Aorta (tissue), 5 donors: ENCODE data around the gene USPL1. TPM values are rescaled to one million over a fixed set of nuclear protein-coding genes. Genes with fewer than 3 reads are reported as not detected.

Source experiments
- ATAC-seq: fragments of 200-7000 bp; cut with Tn5 transposase; one replicate; pipeline ENCODE4 v1.9.1; 2022; ENCODE audit warnings: moderate library complexity; ENCODE audit not compliant: low FRiP score
- DNase-seq, 2 donors: peaks; one replicate each; pipeline ENCODE4 v3.0.0-alpha.2; 2020
- H3K27ac ChIP-seq, 2 donors: one replicate each; pipeline ENCODE4 v1.5.1; 2013; ENCODE audit warnings: low read length in 2 of 2, mild to moderate bottlenecking in 2 of 2, moderate library complexity in 2 of 2, control low read depth in 1 of 2, inconsistent platforms in 1 of 2, low read depth in 1 of 2
- H3K27me3 ChIP-seq, 2 donors: one replicate each; pipeline ENCODE4 v1.6.1; 2013; ENCODE audit warnings: control low read depth in 1 of 2, low read length in 1 of 2, mild to moderate bottlenecking in 1 of 2, moderate library complexity in 1 of 2; ENCODE audit not compliant: insufficient read depth in 2 of 2, control insufficient read depth in 1 of 2
- H3K36me3 ChIP-seq, 2 donors: one replicate each; pipeline ENCODE4 v1.6.1; 2013; ENCODE audit warnings: control low read depth in 1 of 2, low read length in 1 of 2, mild to moderate bottlenecking in 1 of 2; ENCODE audit not compliant: insufficient read depth in 2 of 2, control insufficient read depth in 1 of 2
- H3K4me1 ChIP-seq, 2 donors: one replicate each; pipeline ENCODE4 v1.6.1; 2013; ENCODE audit warnings: low read length in 2 of 2, control low read depth in 1 of 2, mild to moderate bottlenecking in 1 of 2, moderate library complexity in 1 of 2; ENCODE audit not compliant: insufficient read depth in 2 of 2, control insufficient read depth in 1 of 2
- H3K4me3 ChIP-seq, 2 donors: one replicate each; pipeline ENCODE4 v1.5.1; 2013; ENCODE audit warnings: low read length in 2 of 2, control low read depth in 1 of 2, mild to moderate bottlenecking in 1 of 2
- H3K9me3 ChIP-seq: one replicate; pipeline ENCODE4 v1.6.1; 2013; ENCODE audit warnings: mild to moderate bottlenecking, low read length; ENCODE audit not compliant: control insufficient read depth
- WGBS, 2 donors: extraction: QIAGEN DNeasy Blood & Tissue Kit; methylation state at CpG; one replicate each; pipeline ENCODE4 v1.1.7; 2013; 5-methylcytosine and 5-hydroxymethylcytosine counted together
- intact Hi-C, 2 donors: fragments of 100-400 bp; cut with DNase I; formaldehyde crosslinking; loops; one replicate each; pipeline versions ENCODE4 v1.14.2 to v1.15.0; 2022
- polyA plus RNA-seq, 2 donors: library from polyadenylated mRNA; stranded (reverse); fragments of 200-250 nt; gene quantifications; one replicate each; pipeline ENCODE4 v1.2.3, GENCODE V29; 2013
- total RNA-seq, 2 donors: library from RNA; stranded (reverse); fragmentation: NEBNext Ultra II Directional; extraction: Animal tissue kit (Norgen Biotek cat#: 25700); gene quantifications; one replicate each; pipeline ENCODE4 v1.2.1, GENCODE V29; 2021
- donor health status: healthy with polysubstance abuse.
- donor health status: Bipolar disorder and iron deficiency.
- donor health status: DM: no; HTN: no; CAD: no.
- donor health status: DM: no; HTN: no; CAD: no.
- donor health status: DM: yes; HTN: yes; CAD: no.

The USPL1 gene
- total and polyA plus RNA-seq, 4 donors: 3.3 to 18.8 (median 11.1) TPM

DNA sequence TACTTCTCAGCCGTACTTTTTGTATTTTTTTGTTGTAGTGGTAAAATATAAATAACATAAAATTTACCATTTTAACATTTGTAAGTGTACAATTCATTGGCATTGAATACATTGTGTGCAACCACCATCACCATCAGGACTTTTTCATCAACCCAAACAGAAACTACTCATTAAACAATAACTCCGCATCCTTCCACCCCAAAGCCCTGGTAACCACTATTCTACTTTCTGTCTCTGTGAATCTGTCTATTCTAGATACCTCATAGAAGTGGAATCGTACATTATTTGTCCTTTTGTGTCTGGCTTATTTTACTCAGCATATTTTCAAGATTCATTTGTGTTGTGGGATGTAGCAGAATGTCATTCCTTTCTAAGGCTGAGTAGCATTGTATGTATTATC is 38.5 kb downstream of the USPL1 start:
- ATAC-seq: no peak
- Histone ChIP-seq H3K4me1 (no peaks in the 10 kb centered on the region), H3K4me3 (no peak overlapping the region), H3K27ac (no peak overlapping the region), H3K27me3 (no peaks in the 10 kb centered on the region), H3K36me3 (peaks cover 5 to 11% of the 10 kb centered on the region in 2 donors), H3K9me3 (no peaks in the 10 kb centered on the region)
- 91 to 95% methylated on average over 3 of the region's 3 CpGs for WGBS, 2 donors
- no peak for DNase-seq
- intact Hi-C loops: no loop called here

DNA sequence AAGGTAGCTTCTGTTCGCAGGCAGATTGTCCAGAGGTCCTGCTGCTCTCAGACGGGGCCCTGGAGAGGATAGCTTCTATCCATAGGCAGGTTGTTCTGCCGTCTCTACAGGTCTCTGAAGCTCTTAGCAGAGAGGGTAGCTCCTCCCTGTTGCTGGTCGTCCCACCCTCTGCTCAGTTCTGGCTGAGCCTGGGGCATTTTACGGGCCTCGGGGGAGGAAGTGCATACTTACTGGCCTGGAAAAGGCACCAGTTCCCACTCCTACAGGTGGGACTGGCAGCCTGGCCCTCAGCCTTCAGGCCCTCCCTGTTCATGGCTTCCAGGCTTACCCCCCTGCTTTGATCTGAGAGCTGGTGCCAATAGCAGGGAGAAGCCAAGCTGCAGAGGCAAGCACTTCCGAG is 42.3 kb downstream of the USPL1 start:
- DNase-seq (no peak), ATAC-seq (no peak)
- H3K4me1 ChIP-seq: no peaks in the 10 kb centered on the region
- H3K27ac ChIP-seq: no peak overlapping the region
- H3K4me3 ChIP-seq: no peak overlapping the region
- H3K27me3 ChIP-seq: no peaks in the 10 kb centered on the region
- intact Hi-C loops: no loop called here
- peaks cover 5 to 11% of the 10 kb centered on the region in 2 donors for H3K36me3 ChIP-seq
- H3K9me3 ChIP-seq: no peaks in the 10 kb centered on the region
- WGBS, 2 donors: 45 to 46% methylated on average over 7 of the region's 7 CpGs

GRCh38 chr13:30660796-30661195 is 43.1 kb downstream of the USPL1 start:
- intact Hi-C loops: no loop called here
- no peak for DNase-seq
- WGBS, 2 donors: 77 to 86% methylated on average over 2 of the region's 2 CpGs
- H3K9me3 ChIP-seq: no peaks in the 10 kb centered on the region
- no peak for ATAC-seq
- no peak overlapping the region for H3K4me3 ChIP-seq
- no peak overlapping the region for H3K27ac ChIP-seq
- no peaks in the 10 kb centered on the region for H3K27me3 ChIP-seq
- peaks cover 5 to 11% of the 10 kb centered on the region in 2 donors for H3K36me3 ChIP-seq
- no peaks in the 10 kb centered on the region for H3K4me1 ChIP-seq

GRCh38 chr13:30664689-30665275 is 47.1 kb downstream of the USPL1 start:
- no peaks in the 10 kb centered on the region for H3K27me3 ChIP-seq
- ATAC-seq (no peak), DNase-seq (no peak)
- WGBS, 2 donors: 85 to 91% methylated on average over 4 of the region's 4 CpGs
- no peaks in the 10 kb centered on the region for H3K9me3 ChIP-seq
- no peak overlapping the region for H3K4me3 ChIP-seq
- no peak overlapping the region for H3K27ac ChIP-seq
- H3K4me1 ChIP-seq: no peaks in the 10 kb centered on the region
- intact Hi-C loops: no loop called here
- H3K36me3 ChIP-seq: peaks cover 0 to 1% of the 10 kb centered on the region in 2 donors

GRCh38 chr13:30665638-30666037 is 47.9 kb downstream of the USPL1 start:
- intact Hi-C loops: no loop called here
- ATAC-seq: no peak
- WGBS, 2 donors: 70 to 73% methylated on average over 1 of the region's 1 CpG
- H3K27me3 ChIP-seq: no peaks in the 10 kb centered on the region
- H3K36me3 ChIP-seq: no peaks in the 10 kb centered on the region
- H3K9me3 ChIP-seq: no peaks in the 10 kb centered on the region
- H3K27ac ChIP-seq: no peak overlapping the region
- no peak overlapping the region for H3K4me3 ChIP-seq
- no peaks in the 10 kb centered on the region for H3K4me1 ChIP-seq
- DNase-seq: no peak

DNA sequence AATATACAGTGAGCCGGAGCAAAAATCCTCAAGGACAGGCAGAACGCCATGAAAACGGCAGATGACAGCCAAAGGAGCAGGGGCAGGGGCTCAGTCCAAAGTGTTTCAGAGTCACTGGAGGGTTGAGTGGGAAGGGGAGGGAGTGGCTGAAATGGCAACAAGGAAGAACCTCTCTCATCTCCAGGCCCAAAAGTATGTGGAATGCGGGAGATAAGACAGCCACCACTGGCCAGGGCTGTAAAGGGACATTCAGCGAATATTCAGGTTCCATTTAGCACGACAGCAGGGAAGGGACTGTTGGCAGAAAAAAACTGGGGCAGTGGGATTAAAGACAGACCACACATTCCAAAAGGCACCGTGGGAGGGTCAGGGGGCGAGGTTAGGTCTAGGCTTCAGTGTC is 48.4 kb downstream of the USPL1 start:
- intact Hi-C loops: no loop called here
- no peak for ATAC-seq
- WGBS, 2 donors: 73 to 81% methylated on average over 8 of the region's 8 CpGs

DNA sequence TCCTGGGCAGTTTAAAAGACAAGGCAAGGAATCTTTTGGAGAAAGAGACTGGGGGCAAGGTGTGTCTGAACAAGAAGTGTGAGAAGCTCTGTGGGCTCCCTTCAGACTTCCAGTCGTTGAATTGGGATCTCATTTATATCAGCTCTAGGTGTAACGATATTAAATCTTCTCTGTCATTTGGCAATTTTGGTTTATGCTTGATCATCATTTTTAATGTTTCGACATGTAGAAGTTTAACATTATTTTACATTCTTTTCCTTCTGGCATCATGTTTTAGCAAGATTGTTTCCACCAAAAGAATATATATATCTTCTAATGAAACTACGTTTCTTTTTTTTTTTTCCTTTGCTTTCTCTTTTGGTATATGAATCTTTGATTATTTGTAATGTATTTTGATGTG is 49.3 kb downstream of the USPL1 start:
- no peak overlapping the region for H3K27ac ChIP-seq
- DNase-seq (no peak), ATAC-seq (no peak)
- intact Hi-C loops: no loop called here
- H3K36me3 ChIP-seq: no peaks in the 10 kb centered on the region
- H3K27me3 ChIP-seq: no peaks in the 10 kb centered on the region
- 85 to 91% methylated on average over 4 of the region's 4 CpGs for WGBS, 2 donors
- H3K4me1 ChIP-seq: no peaks in the 10 kb centered on the region
- no peak overlapping the region for H3K4me3 ChIP-seq
- no peaks in the 10 kb centered on the region for H3K9me3 ChIP-seq

More for the DNA sequence above, 48.4 kb downstream of the USPL1 start:
- no peaks in the 10 kb centered on the region for H3K27me3 ChIP-seq
- no peak overlapping the region for H3K4me3 ChIP-seq
- no peaks in the 10 kb centered on the region for H3K9me3 ChIP-seq
- no peaks in the 10 kb centered on the region for H3K36me3 ChIP-seq
- H3K4me1 ChIP-seq: no peaks in the 10 kb centered on the region
- no peak overlapping the region for H3K27ac ChIP-seq
- DNase-seq: no peak

DNA sequence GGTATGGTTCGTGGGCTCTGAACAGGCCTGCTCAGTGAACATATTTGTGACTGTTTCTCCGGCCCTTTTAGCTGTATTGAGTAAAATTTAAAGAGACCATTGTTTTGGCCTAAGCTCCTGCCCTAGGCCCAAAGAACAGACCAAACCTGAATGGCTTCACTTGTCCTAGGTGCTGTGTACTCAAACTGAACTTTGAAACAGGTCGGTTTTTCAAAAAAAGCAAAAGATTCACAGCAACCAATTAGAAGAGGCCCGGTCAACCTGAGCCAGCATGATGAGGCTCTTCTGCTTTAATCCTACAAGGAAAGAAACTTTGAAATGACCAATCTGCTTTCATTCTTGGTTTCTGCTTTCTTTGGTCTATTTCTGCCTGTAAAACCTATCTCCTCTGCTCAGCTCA is 50.6 kb downstream of the USPL1 start:
- Histone ChIP-seq H3K9me3 (no peaks in the 10 kb centered on the region), H3K4me1 (no peaks in the 10 kb centered on the region), H3K36me3 (no peaks in the 10 kb centered on the region), H3K4me3 (no peak overlapping the region), H3K27me3 (no peaks in the 10 kb centered on the region), H3K27ac (no peak overlapping the region)
- DNase-seq (no peak), ATAC-seq (no peak)
- intact Hi-C loops: no loop called here
- 94 to 95% methylated on average over 4 of the region's 4 CpGs for WGBS, 2 donors

DNA sequence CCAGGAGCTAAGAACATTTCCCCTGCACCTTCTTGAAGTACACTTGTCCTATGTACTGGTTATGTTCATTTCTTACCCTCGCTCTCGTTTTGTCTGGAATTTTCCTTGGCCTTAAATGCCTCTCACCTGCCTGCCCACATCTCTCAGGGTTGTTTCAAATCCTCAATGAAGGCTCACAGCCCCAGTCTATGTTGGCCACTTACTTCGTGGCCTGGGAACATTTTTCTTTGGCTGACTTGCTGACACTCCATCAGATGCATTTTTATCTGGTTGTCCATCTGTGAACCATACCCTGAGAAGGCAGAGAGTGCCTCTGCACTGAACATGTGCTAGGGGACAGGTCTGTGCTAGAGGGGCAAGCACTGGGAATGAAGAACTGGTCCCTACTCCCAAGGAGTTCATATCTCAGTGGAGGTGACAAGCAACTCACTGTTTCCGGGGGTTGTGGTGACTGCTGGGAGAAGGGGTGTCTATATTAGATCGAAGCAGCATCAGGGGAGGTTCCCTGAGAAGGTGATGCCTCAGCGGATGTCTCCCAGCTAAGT is 53.6 kb downstream of the USPL1 start:
- DNase-seq: no peak
- Histone ChIP-seq H3K9me3 (no peaks in the 10 kb centered on the region), H3K27me3 (no peaks in the 10 kb centered on the region), H3K4me1 (no peaks in the 10 kb centered on the region), H3K4me3 (no peak overlapping the region), H3K36me3 (no peaks in the 10 kb centered on the region), H3K27ac (no peak overlapping the region)
- intact Hi-C loops: loop anchor here (5.0 to 10.0 kb wide), 4 partner anchors 54 to 373 kb away; partner anchors contain the start of gene USPL1 (in 1 of the 2)
- WGBS, 2 donors: 83 to 84% methylated on average over 6 of the region's 6 CpGs
- no peak for ATAC-seq
